Keratinocyte (primary cell): ENCODE measurements around the gene CBY1. TPM values are rescaled to one million over a fixed set of nuclear protein-coding genes. Genes with fewer than 3 reads are reported as not detected.

Source experiments
- DNase-seq: peaks from one replicate; pipeline ENCODE4 v3.0.0-alpha.2; 2011; ENCODE audit warnings: low read depth, missing footprints, low spot score
- FAIRE-seq: peaks from 2 replicates; lab custom pipeline; 2011; peaks lifted over from hg19 to GRCh38; lab: Jason Lieb, UNC
- H2AFZ ChIP-seq: 2 replicates; pipeline ENCODE4 v1.6.0; 2012; ENCODE audit warnings: low read length, control low read depth, inconsistent platforms; ENCODE audit not compliant: control insufficient read depth
- H3K27ac ChIP-seq: 2 replicates; pipeline ENCODE4 v1.5.1; 2011; ENCODE audit warnings: low read length; ENCODE audit not compliant: control insufficient read depth, insufficient read depth
- H3K27me3 ChIP-seq: 3 replicates; pipeline ENCODE4 v1.6.0; 2011; ENCODE audit warnings: low read length; ENCODE audit not compliant: control insufficient read depth, insufficient read depth; ENCODE audit errors: extremely low read depth
- H3K36me3 ChIP-seq, 2 experiments: 2 replicates in 1 of 2; 3 replicates in 1 of 2; pipeline ENCODE4 v1.5.1; 2011; ENCODE audit warnings: low read length in 2 of 2, mild to moderate bottlenecking in 1 of 2; ENCODE audit not compliant: control insufficient read depth in 2 of 2, insufficient read depth in 2 of 2; ENCODE audit errors: extremely low read depth in 1 of 2
- H3K4me1 ChIP-seq: 3 replicates; pipeline ENCODE4 v1.5.1; 2011; ENCODE audit warnings: low read length; ENCODE audit not compliant: control insufficient read depth, insufficient read depth; ENCODE audit errors: extremely low read depth
- H3K4me2 ChIP-seq: 3 replicates; pipeline ENCODE4 v1.6.0; 2011; ENCODE audit warnings: low read depth, low read length; ENCODE audit not compliant: control insufficient read depth, insufficient read depth; ENCODE audit errors: extremely low read depth
- H3K4me3 ChIP-seq, 3 experiments: fragments of 200-600 bp in 1 of 3; sonication (generic) in 1 of 3; 2 replicates in 2 of 3; 3 replicates in 1 of 3; pipeline ENCODE4 v1.5.1; 2011 to 2016; ENCODE audit warnings: low read length in 3 of 3, mild to moderate bottlenecking in 3 of 3, control low read depth in 2 of 3, inconsistent platforms in 1 of 3, low read depth in 1 of 3, mixed read lengths in 1 of 3, mixed run types in 1 of 3, moderate library complexity in 1 of 3; ENCODE audit not compliant: control insufficient read depth in 2 of 3, insufficient read depth in 2 of 3; ENCODE audit errors: extremely low read depth in 1 of 3
- H3K79me2 ChIP-seq: 2 replicates; pipeline ENCODE4 v1.6.0; 2012; ENCODE audit warnings: low read length; ENCODE audit not compliant: control insufficient read depth, insufficient read depth
- H3K9ac ChIP-seq: 3 replicates; pipeline ENCODE4 v1.6.0; 2011; ENCODE audit warnings: low read length; ENCODE audit not compliant: control insufficient read depth, insufficient read depth; ENCODE audit errors: extremely low read depth
- H3K9me1 ChIP-seq: 3 replicates; pipeline ENCODE4 v1.6.0; 2011; ENCODE audit warnings: low read length; ENCODE audit not compliant: control insufficient read depth, insufficient read depth; ENCODE audit errors: extremely low read depth
- H3K9me3 ChIP-seq: 2 replicates; pipeline ENCODE4 v1.5.1; 2012; ENCODE audit warnings: low read depth, low read length; ENCODE audit not compliant: control insufficient read depth
- H4K20me1 ChIP-seq: 3 replicates; pipeline ENCODE4 v1.6.0; 2011; ENCODE audit warnings: low read length; ENCODE audit not compliant: control insufficient read depth, insufficient read depth; ENCODE audit errors: extremely low read depth
- CTCF ChIP-seq, 3 experiments: IDR thresholded peaks in 1 of 3; conservative IDR thresholded peaks in 1 of 3; optimal IDR thresholded peaks in 1 of 3; 2 replicates in 2 of 3; 3 replicates in 1 of 3; pipeline versions ENCODE3 to v1.5.1; 2011; ENCODE audit warnings: low read length in 3 of 3, mild to moderate bottlenecking in 3 of 3, moderate library complexity in 2 of 3, control low read depth in 1 of 3, inconsistent platforms in 1 of 3; ENCODE audit not compliant: insufficient read depth in 2 of 3; ENCODE audit errors: extremely low read depth in 1 of 3
- EZH2 ChIP-seq: IDR thresholded peaks from one replicate; pipeline ENCODE4 v1.6.1; 2012; ENCODE audit warnings: inconsistent platforms, mild to moderate bottlenecking, low read length, moderate library complexity
- dilution Hi-C: fragments of 300-500 bp; cut with MboI; formaldehyde crosslinking; loops from one replicate; pipeline ENCODE4 v1.7.0; 2020; ENCODE audit warnings: low sequenced_read_pairs; ENCODE audit not compliant: extremely low pct_ligation_motif_present
- polyA plus RNA-seq, 5 experiments: library from polyadenylated mRNA; depleted of rRNA in 3 of 5; stranded (reverse) in 3 of 5; stranded (forward) in 1 of 5; unstranded in 1 of 5; fragments of >200 nt; gene quantifications; 1 replicate in 1 of 5; 2 replicates in 3 of 5; 3 replicates in 1 of 5; pipeline versions ENCODE4 v1.2.1 to v1.2.3, GENCODE V29; 2011 to 2012; ENCODE audit warnings: missing spikeins in 2 of 5, low read depth in 1 of 5, low replicate concordance in 1 of 5

CBY1 gene
- polyA plus RNA-seq, 1 donor (not counting 4 experiments of a cell fraction or from before 2014, with no cell fraction given) = 40.3 TPM

- Histone ChIP-seq H4K20me1 (no peaks in the 10 kb centered on the region), H3K4me1 (no peaks in the 10 kb centered on the region), H3K36me3 (peaks cover 3 to 13% of the 10 kb centered on the region in 2 experiments), H3K9me1 (no peaks in the 10 kb centered on the region), H3K79me2 (no peaks in the 10 kb centered on the region), H3K4me2 (no peak overlapping the region), H3K4me3 (no peak overlapping the region), H2AFZ (no peak overlapping the region), H3K27me3 (no peaks in the 10 kb centered on the region), H3K27ac (no peak overlapping the region), H3K9ac (no peak overlapping the region), H3K9me3 (no peaks in the 10 kb centered on the region)
- no peak for FAIRE-seq
- no peak for DNase-seq
- no peak for TF ChIP-seq EZH2
- dilution Hi-C loops = no loop called here
Observed at GRCh38 chr22:38674888-38675287, 18.4 kb downstream of the CBY1 start.

GRCh38 chr22:38675833-38676232, 19.4 kb downstream of the CBY1 start:
- Histone ChIP-seq H3K27me3 (no peaks in the 10 kb centered on the region), H3K9me1 (peaks cover 3% of the 10 kb centered on the region), H3K4me2 (no peak overlapping the region), H3K4me1 (no peaks in the 10 kb centered on the region), H3K9me3 (no peaks in the 10 kb centered on the region), H3K79me2 (no peaks in the 10 kb centered on the region), H3K4me3 (no peak overlapping the region), H3K27ac (no peak overlapping the region), H3K36me3 (peaks cover 3 to 10% of the 10 kb centered on the region in 2 experiments), H3K9ac (no peak overlapping the region), H4K20me1 (no peaks in the 10 kb centered on the region), H2AFZ (no peak overlapping the region)
- no peak for DNase-seq
- no peak for FAIRE-seq
- TF ChIP-seq CTCF (optimal IDR thresholded peaks at IDR 0.05 in 1 of 3, IDR thresholded peaks at IDR 0.05 in 1 of 3, conservative IDR thresholded peaks at IDR 0.05 in 1 of 3; ENCODE audit: extremely low read depth in 1 of 3, insufficient read depth in 2 of 3, low read length in 3 of 3) = no peak
- no peak for TF ChIP-seq EZH2
- dilution Hi-C loops = no loop called here
